ENCODE data around the gene CREM. TPM values are rescaled to one million over a fixed set of nuclear protein-coding genes. Genes with fewer than 3 reads are reported as not detected.

Gene CREM
- total and polyA plus RNA-seq, 2 of the 8 experiments (the other 6 are each of a cell fraction or from before 2014, with no cell fraction given): 18.7 to 21.9 TPM

DNA sequence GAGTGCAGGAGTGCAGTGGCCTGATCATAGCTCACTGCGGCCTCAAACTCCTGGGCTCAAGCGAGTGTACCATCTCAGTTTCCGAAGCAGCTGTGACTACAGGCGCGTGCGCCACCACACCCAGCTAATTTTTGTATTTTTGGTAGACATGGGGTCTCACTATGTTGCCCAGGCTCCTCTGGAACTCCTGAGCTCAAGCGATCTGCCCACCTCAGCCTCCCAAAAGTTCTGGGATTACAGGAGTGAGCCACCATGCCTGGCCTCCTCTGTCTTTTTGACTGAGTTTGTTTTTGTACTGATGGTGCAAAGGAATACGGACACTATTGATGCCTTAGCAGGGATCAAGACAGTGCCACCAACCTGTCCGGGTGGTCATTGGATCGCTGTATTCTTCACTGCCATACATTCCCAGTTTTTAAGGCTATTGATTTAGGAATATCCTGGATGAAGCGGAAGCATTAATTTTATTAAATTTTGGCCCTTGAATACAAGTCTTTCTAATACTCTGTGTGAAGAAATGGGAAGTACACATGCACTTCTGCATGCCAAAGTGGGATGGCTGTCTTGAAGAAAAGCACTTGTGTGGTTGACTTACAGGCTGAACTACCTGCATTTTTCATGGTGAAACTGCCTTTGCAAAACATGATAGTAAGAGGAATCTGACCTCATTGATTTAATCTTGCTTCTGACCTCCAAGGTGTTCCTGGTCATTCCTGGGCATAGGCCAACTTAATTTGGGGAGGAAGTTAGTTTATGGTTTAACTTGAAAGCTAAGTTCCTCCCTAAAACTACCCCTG, 34.5 kb upstream of the CREM start (continued):
- TF ChIP-seq RBBP5 (IDR thresholded peaks at IDR 0.05; ENCODE audit: borderline replicate concordance, low read depth, low read length): no peak
- no peak for TF ChIP-seq RAD21 (IDR thresholded peaks at IDR 0.05 in 1 of 2, conservative IDR thresholded peaks at IDR 0.05 in 1 of 2; ENCODE audit: low read depth in 2 of 2, low read length in 2 of 2)
- TF ChIP-seq, protein P1, sequence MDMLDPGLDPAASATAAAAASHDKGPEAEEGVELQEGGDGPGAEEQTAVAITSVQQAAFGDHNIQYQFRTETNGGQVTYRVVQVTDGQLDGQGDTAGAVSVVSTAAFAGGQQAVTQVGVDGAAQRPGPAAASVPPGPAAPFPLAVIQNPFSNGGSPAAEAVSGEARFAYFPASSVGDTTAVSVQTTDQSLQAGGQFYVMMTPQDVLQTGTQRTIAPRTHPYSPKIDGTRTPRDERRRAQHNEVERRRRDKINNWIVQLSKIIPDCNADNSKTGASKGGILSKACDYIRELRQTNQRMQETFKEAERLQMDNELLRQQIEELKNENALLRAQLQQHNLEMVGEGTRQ (IDR thresholded peaks at IDR 0.05; ENCODE audit: low read length): no peak
- TF ChIP-seq, protein P2, sequence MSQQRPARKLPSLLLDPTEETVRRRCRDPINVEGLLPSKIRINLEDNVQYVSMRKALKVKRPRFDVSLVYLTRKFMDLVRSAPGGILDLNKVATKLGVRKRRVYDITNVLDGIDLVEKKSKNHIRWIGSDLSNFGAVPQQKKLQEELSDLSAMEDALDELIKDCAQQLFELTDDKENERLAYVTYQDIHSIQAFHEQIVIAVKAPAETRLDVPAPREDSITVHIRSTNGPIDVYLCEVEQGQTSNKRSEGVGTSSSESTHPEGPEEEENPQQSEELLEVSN (IDR thresholded peaks at IDR 0.05): no peak
- TF ChIP-seq BRCA1 (IDR thresholded peaks at IDR 0.05; ENCODE audit: low read depth, low read length): no peak
- TF ChIP-seq CBX8 (IDR thresholded peaks at IDR 0.05; ENCODE audit: borderline replicate concordance, low read depth, low read length): no peak
- no peak for TF ChIP-seq POLR2AphosphoS5 (IDR thresholded peaks at IDR 0.05; ENCODE audit: low read depth, low read length)
